WTC11 (cell line): ENCODE measurements around the gene SPINK1. TPM values are rescaled to one million over a fixed set of nuclear protein-coding genes. Genes with fewer than 3 reads are reported as not detected.

Source experiments
- ATAC-seq: fragments of 200-7000 bp; cut with Tn5 transposase; 2 replicates; pipeline ENCODE4 v1.10.0; 2021; ENCODE audit warnings: mild to moderate bottlenecking, moderate library complexity
- CTCF ChIA-PET: fragments of 300-600 bp; sonication (Branson Sonifier 250); formaldehyde crosslinking; loops from one replicate; lab custom pipeline; 2021; ENCODE audit warnings: antibody characterized with exemption; lab: Charles Lee
- POLR2A ChIA-PET: fragments of 350-600 bp; sonication (Branson Sonifier 250); formaldehyde crosslinking; loops from one replicate; lab custom pipeline; 2021; ENCODE audit warnings: antibody characterized with exemption; lab: Charles Lee
- DNase-seq: peaks from one replicate; pipeline ENCODE4 v3.0.0; 2021; ENCODE audit warnings: low spot score
- H3K27ac Mint-ChIP-seq: 2 replicates; pipeline ENCODE4 v1.8.0; 2021; ENCODE audit warnings: mixed read lengths
- H3K27me3 Mint-ChIP-seq: 2 replicates; pipeline ENCODE4 v1.8.0; 2021; ENCODE audit warnings: low read depth, mild to moderate bottlenecking, moderate library complexity, mixed read lengths
- H3K36me3 Mint-ChIP-seq: 2 replicates; pipeline ENCODE4 v1.8.0; 2021; ENCODE audit warnings: mixed read lengths
- H3K4me1 Mint-ChIP-seq: 2 replicates; pipeline ENCODE4 v1.8.0; 2022; ENCODE audit warnings: mixed read lengths
- H3K4me3 Mint-ChIP-seq: 2 replicates; pipeline ENCODE4 v1.8.0; 2021; ENCODE audit warnings: mild to moderate bottlenecking, moderate library complexity, mixed read lengths
- H3K9me3 Mint-ChIP-seq: 2 replicates; pipeline ENCODE4 v1.8.0; 2021; ENCODE audit warnings: mixed read lengths
- AR ChIP-seq: fragments of 250-450 bp; sonication (Bioruptor Pico); IDR thresholded peaks from 2 replicates; pipeline ENCODE4 v1.9.0; 2021; ENCODE audit warnings: mild to moderate bottlenecking
- ARID4B ChIP-seq: sonication (generic); formaldehyde crosslinking; IDR thresholded peaks from 2 replicates; pipeline ENCODE4 v1.8.0; 2023; ENCODE audit warnings: missing genetic modification reagents, mild to moderate bottlenecking, borderline replicate concordance
- ATF2 ChIP-seq: sonication (generic); formaldehyde crosslinking; IDR thresholded peaks from 2 replicates; pipeline ENCODE4 v1.8.1; 2022; ENCODE audit warnings: low read depth, missing genetic modification reagents, borderline replicate concordance
- CBFB ChIP-seq: sonication (generic); formaldehyde crosslinking; IDR thresholded peaks from 2 replicates; pipeline ENCODE4 v1.8.1; 2022; ENCODE audit warnings: mild to moderate bottlenecking, low read depth, missing genetic modification reagents
- CDX4 ChIP-seq: fragments of 250-450 bp; sonication (Bioruptor Pico); IDR thresholded peaks from 2 replicates; pipeline ENCODE4 v1.9.0; 2021; ENCODE audit warnings: moderate library complexity, mild to moderate bottlenecking, inconsistent platforms, borderline replicate concordance
- ETV6 ChIP-seq: sonication (generic); formaldehyde crosslinking; IDR thresholded peaks from 2 replicates; pipeline ENCODE4 v1.8.1; 2022; ENCODE audit warnings: mild to moderate bottlenecking, missing genetic modification reagents
- FOXP4 ChIP-seq: sonication (generic); formaldehyde crosslinking; IDR thresholded peaks from 2 replicates; pipeline ENCODE4 v1.8.0; 2022; ENCODE audit warnings: mild to moderate bottlenecking, missing genetic modification reagents
- GRHL2 ChIP-seq: fragments of 250-450 bp; sonication (Bioruptor Pico); IDR thresholded peaks from 2 replicates; pipeline ENCODE4 v1.8.0; 2022; ENCODE audit warnings: mild to moderate bottlenecking, moderate library complexity; ENCODE audit not compliant: insufficient replicate concordance, severe bottlenecking
- GTF2I ChIP-seq: fragments of 250-450 bp; sonication (Bioruptor Pico); conservative IDR thresholded peaks from 2 replicates; pipeline ENCODE4 v1.4.0; 2021; ENCODE audit warnings: mild to moderate bottlenecking
- MAX ChIP-seq: sonication (generic); formaldehyde crosslinking; IDR thresholded peaks from 2 replicates; pipeline ENCODE4 v1.8.0; 2022; ENCODE audit warnings: mild to moderate bottlenecking, missing genetic modification reagents
- MYBL2 ChIP-seq: sonication (generic); formaldehyde crosslinking; IDR thresholded peaks from 2 replicates; pipeline ENCODE4 v1.8.1; 2023; ENCODE audit warnings: mild to moderate bottlenecking, moderate library complexity, missing genetic modification reagents
- NFATC4 ChIP-seq: fragments of 250-450 bp; sonication (Bioruptor Pico); IDR thresholded peaks from 2 replicates; pipeline ENCODE4 v1.9.0; 2021; ENCODE audit warnings: mild to moderate bottlenecking
- PRRX2 ChIP-seq: fragments of 250-450 bp; sonication (Bioruptor Pico); IDR thresholded peaks from 2 replicates; pipeline ENCODE4 v1.8.0; 2021; ENCODE audit warnings: mild to moderate bottlenecking
- TEAD1 ChIP-seq: sonication (generic); formaldehyde crosslinking; IDR thresholded peaks from 2 replicates; pipeline ENCODE4 v1.8.0; 2022; ENCODE audit warnings: mild to moderate bottlenecking, missing genetic modification reagents
- USF1 ChIP-seq: sonication (generic); formaldehyde crosslinking; IDR thresholded peaks from 2 replicates; pipeline ENCODE4 v1.8.0; 2022; ENCODE audit warnings: mild to moderate bottlenecking, missing genetic modification reagents
- USF2 ChIP-seq: sonication (generic); formaldehyde crosslinking; IDR thresholded peaks from 2 replicates; pipeline ENCODE4 v1.8.1; 2023; ENCODE audit warnings: mild to moderate bottlenecking, missing genetic modification reagents, moderate library complexity
- ZNF281 ChIP-seq: sonication (generic); formaldehyde crosslinking; IDR thresholded peaks from 2 replicates; pipeline ENCODE4 v1.8.0; 2023; ENCODE audit warnings: mild to moderate bottlenecking, missing genetic modification reagents
- ZNF671 ChIP-seq: fragments of 250-450 bp; sonication (Bioruptor Pico); IDR thresholded peaks from 2 replicates; pipeline ENCODE4 v1.8.0; 2021; ENCODE audit warnings: mild to moderate bottlenecking
- ZSCAN18 ChIP-seq: fragments of 250-450 bp; sonication (Bioruptor Pico); IDR thresholded peaks from 2 replicates; pipeline ENCODE4 v2.1.2; 2022; ENCODE audit warnings: mild to moderate bottlenecking, moderate library complexity
- total RNA-seq: library from RNA; stranded (reverse); gene quantifications from 3 replicates; pipeline ENCODE4 v1.2.3, GENCODE V29; 2021

Gene SPINK1
- total RNA-seq, 1 experiment from 2014 or later = 5.4 TPM

GRCh38 chr5:147853372-147853987, 22.0 kb upstream of the SPINK1 start:
- ATAC-seq (no peak), DNase-seq (no peak)
- POLR2A ChIA-PET = no interaction called here
- Mint-ChIP-seq H3K27me3 (peaks cover 7% of the 10 kb centered on the region), H3K4me3 (no peak overlapping the region), H3K9me3 (peaks cover 4% of the 10 kb centered on the region; the same call in 1 of the 2 replicates), H3K36me3 (no peaks in the 10 kb centered on the region), H3K27ac (no peak overlapping the region; the same call in 1 of the 2 replicates), H3K4me1 (peaks cover 47% of the 10 kb centered on the region)
- CTCF ChIA-PET = interaction anchor here (2.6 kb wide), 1 partner anchor 81 kb away, joined by 8 read pairs; no protein-coding TSS in a partner anchor
- TF ChIP-seq PRRX2 (CRISPR knock-in tag) (peak; percentile 67), MYBL2 (CRISPR knock-in tag) (no peak), MAX (CRISPR knock-in tag) (no peak), AR (CRISPR knock-in tag) (peak; percentile 92), NFATC4 (CRISPR knock-in tag) (peak; percentile 86), FOXP4 (CRISPR knock-in tag) (no peak), USF2 (no peak), ZSCAN18 (CRISPR knock-in tag) (no peak), GTF2I (CRISPR knock-in tag) (no peak), CDX4 (no peak), GRHL2 (CRISPR knock-in tag) (no peak), ARID4B (no peak), TEAD1 (no peak), ZNF671 (CRISPR knock-in tag) (peak; percentile 94), ZNF281 (CRISPR knock-in tag) (no peak), CBFB (CRISPR knock-in tag) (no peak), ATF2 (no peak), USF1 (CRISPR knock-in tag) (no peak), ETV6 (CRISPR knock-in tag) (no peak)
